Activated CD4-positive, alpha-beta T cell treated with anti-CD3 and anti-CD28 coated beads, Interleukin-2, amount 50 U/mL, for 48 hours (primary cell): ENCODE data around the gene MOGAT3.

ENCODE experiments used
- DNase-seq, 2 experiments: peaks; one replicate each; pipeline ENCODE4 v3.0.0-alpha.2; 2020

The MOGAT3 gene

GRCh38 chr7:101233907-101234547 lies 33.2 kb upstream of the MOGAT3 start:
- no peak for DNase-seq

- DNase-seq, result no peak
Measured at GRCh38 chr7:101232141-101232850, 31.5 kb upstream of the MOGAT3 start.

GRCh38 chr7:101231644-101232043 lies 30.8 kb upstream of the MOGAT3 start:
- DNase-seq, result no peak

GRCh38 chr7:101226721-101227120 lies 25.9 kb upstream of the MOGAT3 start:
- DNase-seq, result no peak

- DNase-seq, result no peak
Measured at GRCh38 chr7:101225650-101226049, 24.8 kb upstream of the MOGAT3 start.

- no peak for DNase-seq
Measured at GRCh38 chr7:101223528-101223927, 22.7 kb upstream of the MOGAT3 start.

GRCh38 chr7:101222275-101222830 lies 21.5 kb upstream of the MOGAT3 start:
- no peak for DNase-seq

GRCh38 chr7:101220295-101220694 lies 19.5 kb upstream of the MOGAT3 start:
- DNase-seq, result no peak

GRCh38 chr7:101218236-101219125 lies 17.6 kb upstream of the MOGAT3 start:
- DNase-seq, result no peak

GRCh38 chr7:101217388-101218235 lies 16.8 kb upstream of the MOGAT3 start, which contains the start of the genes PLOD3 and ZNHIT1:
Gene PLOD3 (minus strand): TSS chr7:101217581. CDS start chr7:101217274, 307 bp downstream.
Gene ZNHIT1 (plus strand): TSS chr7:101218165. CDS start chr7:101218196, 31 bp downstream.
- peak; percentile 93 to 96 for DNase-seq

- DNase-seq, result no peak
Measured at GRCh38 chr7:101216860-101217387, 16.1 kb upstream of the MOGAT3 start.

GRCh38 chr7:101216001-101216859 lies 15.4 kb upstream of the MOGAT3 start:
- DNase-seq, result peak in 1 of 2 experiments; percentile 20

- DNase-seq, result no peak
Measured at GRCh38 chr7:101212014-101212413, 11.2 kb upstream of the MOGAT3 start.

GRCh38 chr7:101211501-101211900 lies 10.7 kb upstream of the MOGAT3 start:
- DNase-seq, result no peak

GRCh38 chr7:101210143-101210542 lies 9.3 kb upstream of the MOGAT3 start:
- DNase-seq, result no peak

GRCh38 chr7:101208794-101209193 lies 8.0 kb upstream of the MOGAT3 start:
- DNase-seq, result no peak

GRCh38 chr7:101207459-101207858 lies 6.6 kb upstream of the MOGAT3 start:
- DNase-seq, result no peak

GRCh38 chr7:101206665-101207042 lies 5.8 kb upstream of the MOGAT3 start:
- no peak for DNase-seq

GRCh38 chr7:101205901-101206664 lies 5.2 kb upstream of the MOGAT3 start:
- DNase-seq, result no peak
